HCT116 (cell line): Measurements from ENCODE around the gene ABR.

Experiments used
- EZH2 ChIP-seq: fragments of 200-600 bp; sonication (generic); IDR thresholded peaks from 2 replicates; pipeline ENCODE4 v1.6.1; 2017; ENCODE audit warnings: antibody characterized with exemption, mixed run types
- POLR2A ChIP-seq: IDR thresholded peaks from 2 replicates; pipeline ENCODE4 v1.7.0; 2011; ENCODE audit warnings: borderline replicate concordance; ENCODE audit not compliant: insufficient read depth, insufficient read length; ENCODE audit errors: extremely low read depth
- ZNF274 ChIP-seq: fragments of 200-500 bp; sonication (Bioruptor generic); IDR thresholded peaks from 2 replicates; pipeline ENCODE4 v1.6.1; 2014; ENCODE audit warnings: mild to moderate bottlenecking, low read depth, low read length, inconsistent platforms
- TF ChIP-seq, protein P1 (sequence below), 3 experiments: fragments of 200-600 bp in 1 of 3; sonication (generic) in 1 of 3; IDR thresholded peaks in 2 of 3; conservative IDR thresholded peaks in 1 of 3; 2 replicates each; pipeline ENCODE4 v1.5.1; 2012 to 2017; ENCODE audit warnings: low read depth in 2 of 3, low read length in 2 of 3, antibody characterized with exemption in 1 of 3, borderline replicate concordance in 1 of 3, control low read depth in 1 of 3, mild to moderate bottlenecking in 1 of 3, mixed read lengths in 1 of 3, mixed run types in 1 of 3, moderate library complexity in 1 of 3; ENCODE audit not compliant: insufficient read depth in 1 of 3

DNA sequence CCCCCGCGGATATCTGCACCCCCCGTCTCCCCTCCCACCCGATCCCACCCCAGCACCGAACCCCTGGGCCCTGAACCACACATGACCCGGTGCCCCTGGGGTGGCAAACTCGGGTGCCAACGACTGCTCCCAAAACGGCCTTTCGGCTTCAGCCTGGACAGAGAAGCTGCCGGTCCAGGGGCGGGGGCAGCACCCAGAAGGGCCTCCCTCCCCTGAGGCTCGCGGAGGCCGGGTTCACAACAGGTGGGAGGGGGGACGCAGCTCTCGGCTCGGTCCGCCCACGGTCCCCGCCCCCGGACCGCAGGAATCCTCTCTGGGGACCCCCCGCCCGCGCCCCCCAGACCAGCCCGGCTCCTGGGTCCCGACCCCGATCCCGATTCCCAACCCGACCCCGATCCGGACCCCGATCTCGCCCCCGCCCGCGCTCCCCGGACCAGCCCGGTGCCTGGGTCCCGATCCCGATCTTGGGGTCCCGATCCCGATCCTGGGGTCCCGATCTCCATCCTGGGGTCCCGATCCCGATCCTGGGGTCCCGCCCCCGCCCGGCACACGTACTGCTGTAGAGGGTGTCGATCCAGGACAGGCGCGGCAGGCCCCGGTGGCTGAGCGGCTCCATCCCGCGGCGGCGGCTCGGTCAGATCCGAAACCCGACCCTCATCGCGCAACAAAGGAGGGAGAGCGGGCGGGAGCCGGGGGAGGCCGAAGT, 516 bp downstream of the ABR start:
- TF ChIP-seq ZNF274 (no peak), EZH2 (no peak), POLR2A (no peak)
- TF ChIP-seq, protein P1, sequence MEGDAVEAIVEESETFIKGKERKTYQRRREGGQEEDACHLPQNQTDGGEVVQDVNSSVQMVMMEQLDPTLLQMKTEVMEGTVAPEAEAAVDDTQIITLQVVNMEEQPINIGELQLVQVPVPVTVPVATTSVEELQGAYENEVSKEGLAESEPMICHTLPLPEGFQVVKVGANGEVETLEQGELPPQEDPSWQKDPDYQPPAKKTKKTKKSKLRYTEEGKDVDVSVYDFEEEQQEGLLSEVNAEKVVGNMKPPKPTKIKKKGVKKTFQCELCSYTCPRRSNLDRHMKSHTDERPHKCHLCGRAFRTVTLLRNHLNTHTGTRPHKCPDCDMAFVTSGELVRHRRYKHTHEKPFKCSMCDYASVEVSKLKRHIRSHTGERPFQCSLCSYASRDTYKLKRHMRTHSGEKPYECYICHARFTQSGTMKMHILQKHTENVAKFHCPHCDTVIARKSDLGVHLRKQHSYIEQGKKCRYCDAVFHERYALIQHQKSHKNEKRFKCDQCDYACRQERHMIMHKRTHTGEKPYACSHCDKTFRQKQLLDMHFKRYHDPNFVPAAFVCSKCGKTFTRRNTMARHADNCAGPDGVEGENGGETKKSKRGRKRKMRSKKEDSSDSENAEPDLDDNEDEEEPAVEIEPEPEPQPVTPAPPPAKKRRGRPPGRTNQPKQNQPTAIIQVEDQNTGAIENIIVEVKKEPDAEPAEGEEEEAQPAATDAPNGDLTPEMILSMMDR (IDR thresholded peaks at IDR 0.05 in 2 of 3, conservative IDR thresholded peaks at IDR 0.05 in 1 of 3; ENCODE audit: borderline replicate concordance in 1 of 3, insufficient read depth in 1 of 3, low read depth in 2 of 3, low read length in 2 of 3): no peak
